Pons (tissue), 1 donor: ENCODE data around the gene SAMD4B.

ENCODE experiments used
- DNase-seq: peaks from one replicate; pipeline ENCODE4 v3.0.0-alpha.2; 2016; ENCODE audit warnings: low spot score

Gene SAMD4B

GRCh38 chr19:39410017-39410830 is 68.0 kb downstream of the SAMD4B start:
- no peak for DNase-seq

GRCh38 chr19:39410831-39411080 is 68.5 kb downstream of the SAMD4B start:
- no peak for DNase-seq

- no peak for DNase-seq
Observed at GRCh38 chr19:39411081-39411831, 69.0 kb downstream of the SAMD4B start.

GRCh38 chr19:39411832-39412099 is 69.5 kb downstream of the SAMD4B start:
- DNase-seq: peak; percentile 94

- DNase-seq: peak; percentile 99
Observed at GRCh38 chr19:39412100-39412866, 70.1 kb downstream of the SAMD4B start, which contains the start of gene PLEKHG2. Gene PLEKHG2 (plus strand): TSS chr19:39412669. CDS start chr19:39414087, 1,418 bp downstream.

DNA sequence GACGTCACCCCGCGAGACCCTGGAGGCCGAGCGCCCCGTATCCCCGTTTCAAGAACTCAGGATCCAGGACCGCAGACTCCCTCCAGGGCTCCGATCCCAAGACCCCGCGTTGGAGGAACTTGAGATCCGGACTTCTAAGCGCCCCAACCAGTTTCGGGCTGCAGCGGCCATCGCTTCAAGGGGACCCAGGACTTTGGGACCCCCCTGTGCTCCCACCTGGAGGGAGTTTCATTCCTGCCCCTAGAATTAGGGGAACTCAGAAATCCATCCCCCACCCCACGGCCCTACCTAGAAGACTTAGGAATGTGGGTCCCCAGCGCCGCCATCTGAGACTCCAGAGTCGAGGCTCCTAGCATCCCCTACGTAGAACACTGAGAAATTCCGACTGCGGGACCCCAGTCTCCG is 70.6 kb downstream of the SAMD4B start:
- DNase-seq: no peak

- DNase-seq: no peak
Observed at GRCh38 chr19:39413272-39413910, 71.2 kb downstream of the SAMD4B start.

- DNase-seq: no peak
Observed at GRCh38 chr19:39413911-39414608, 71.8 kb downstream of the SAMD4B start.

- DNase-seq: no peak
Observed at GRCh38 chr19:39415111-39416046, 73.2 kb downstream of the SAMD4B start.

DNA sequence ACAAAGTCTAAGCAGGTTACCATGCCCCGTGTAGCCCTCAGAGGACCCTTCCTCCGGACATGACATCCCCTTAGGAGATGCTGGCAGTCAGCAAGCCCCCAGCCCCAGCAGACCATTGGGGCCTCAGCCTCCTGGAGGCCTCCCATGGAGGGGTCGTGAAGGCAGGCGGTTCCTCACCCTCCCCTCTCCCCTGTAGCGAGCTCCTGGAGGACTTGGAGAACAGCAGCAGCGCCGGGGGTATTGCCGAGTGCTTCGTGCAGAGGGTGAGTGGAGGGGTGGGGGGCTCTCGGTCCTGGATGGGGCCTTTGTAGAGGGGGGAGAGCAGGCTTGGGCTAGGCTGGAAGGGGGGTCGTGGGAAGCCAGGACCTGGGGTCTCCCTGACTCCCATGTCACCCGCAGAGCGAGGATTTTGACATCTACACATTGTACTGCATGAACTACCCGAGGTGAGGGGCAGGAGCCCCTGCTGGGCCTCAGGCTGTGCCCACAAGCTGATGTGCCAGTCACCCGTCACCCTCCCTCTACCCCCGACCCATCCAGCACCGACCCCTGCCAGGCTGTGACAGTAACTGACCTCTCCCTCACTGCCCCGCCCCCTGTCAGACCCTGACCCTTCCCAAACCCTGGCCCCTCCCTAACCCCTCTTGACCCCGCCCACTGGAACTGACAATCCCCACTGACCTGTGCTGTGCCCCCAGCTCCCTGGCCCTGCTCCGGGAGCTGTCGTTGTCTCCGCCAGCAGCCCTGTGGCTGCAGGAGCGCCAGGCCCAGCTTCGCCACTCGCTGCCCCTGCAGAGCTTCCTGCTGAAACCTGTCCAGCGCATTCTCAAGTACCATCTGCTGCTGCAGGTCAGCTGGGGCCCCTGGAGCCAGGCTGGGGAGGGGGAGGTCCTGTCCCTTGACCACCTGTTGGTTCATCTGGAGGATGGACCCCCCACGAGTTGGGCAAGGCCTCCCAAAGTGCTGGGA is 74.2 kb downstream of the SAMD4B start:
- no peak for DNase-seq

GRCh38 chr19:39417463-39418181 is 75.4 kb downstream of the SAMD4B start:
- DNase-seq: no peak

GRCh38 chr19:39419003-39419402 is 76.8 kb downstream of the SAMD4B start:
- DNase-seq: no peak

DNA sequence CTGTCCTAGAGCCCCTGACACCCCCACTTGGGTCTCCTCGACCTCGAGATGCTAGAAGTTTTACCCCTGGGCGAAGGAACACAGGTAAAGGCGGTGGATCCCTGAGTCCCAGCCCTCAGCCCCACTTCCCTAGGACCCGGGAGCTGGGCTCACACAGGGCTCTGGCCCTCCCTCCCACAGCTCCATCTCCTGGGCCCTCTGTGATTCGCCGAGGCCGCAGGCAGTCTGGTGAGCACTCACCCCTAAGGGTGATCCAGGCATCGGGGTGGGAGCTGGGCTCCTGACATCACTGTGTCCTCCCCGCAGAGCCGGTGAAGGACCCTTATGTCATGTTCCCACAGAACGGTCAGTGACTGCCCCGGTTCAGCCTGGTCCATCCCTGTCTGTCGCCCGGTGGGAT is 78.5 kb downstream of the SAMD4B start:
- no peak for DNase-seq

GRCh38 chr19:39422020-39422419 is 79.8 kb downstream of the SAMD4B start:
- DNase-seq: no peak

DNA sequence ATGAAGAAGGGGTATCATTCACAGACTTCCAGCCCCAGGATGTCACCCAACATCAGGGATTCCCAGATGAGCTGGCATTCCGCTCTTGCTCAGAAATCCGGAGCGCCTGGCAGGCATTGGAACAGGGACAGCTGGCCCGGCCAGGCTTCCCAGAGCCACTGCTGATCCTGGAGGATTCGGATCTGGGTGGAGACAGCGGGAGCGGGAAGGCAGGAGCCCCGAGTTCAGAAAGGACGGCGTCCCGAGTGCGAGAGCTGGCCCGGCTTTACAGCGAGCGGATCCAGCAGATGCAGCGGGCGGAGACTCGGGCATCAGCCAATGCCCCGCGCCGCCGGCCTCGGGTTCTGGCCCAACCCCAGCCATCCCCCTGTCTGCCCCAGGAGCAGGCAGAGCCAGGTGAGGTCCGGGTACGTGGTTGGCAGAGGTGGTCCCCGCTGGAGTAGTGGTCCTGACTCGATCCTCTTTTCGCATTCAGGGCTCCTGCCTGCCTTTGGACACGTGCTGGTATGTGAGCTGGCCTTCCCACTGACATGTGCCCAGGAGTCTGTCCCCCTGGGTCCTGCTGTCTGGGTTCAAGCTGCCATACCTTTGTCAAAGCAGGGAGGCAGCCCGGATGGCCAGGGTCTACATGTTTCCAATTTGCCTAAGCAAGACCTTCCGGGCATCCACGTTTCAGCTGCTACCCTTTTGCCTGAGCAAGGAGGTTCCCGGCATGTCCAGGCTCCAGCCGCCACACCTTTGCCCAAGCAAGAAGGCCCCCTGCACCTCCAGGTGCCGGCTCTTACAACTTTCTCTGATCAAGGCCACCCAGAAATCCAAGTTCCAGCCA is 81.3 kb downstream of the SAMD4B start:
- no peak for DNase-seq

DNA sequence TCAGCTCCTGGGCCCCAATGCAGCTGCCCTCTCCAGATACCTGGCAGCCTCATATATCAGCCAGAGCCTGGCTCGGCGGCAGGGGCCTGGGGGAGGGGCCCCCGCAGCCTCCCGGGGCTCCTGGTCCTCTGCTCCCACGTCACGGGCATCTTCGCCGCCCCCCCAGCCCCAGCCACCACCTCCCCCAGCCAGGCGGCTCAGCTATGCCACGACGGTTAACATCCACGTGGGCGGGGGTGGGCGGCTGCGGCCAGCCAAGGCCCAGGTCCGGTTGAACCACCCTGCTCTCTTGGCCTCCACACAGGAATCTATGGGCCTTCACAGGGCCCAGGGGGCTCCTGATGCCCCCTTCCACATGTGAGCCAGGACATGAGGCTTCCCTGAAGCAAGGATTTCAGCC is 82.7 kb downstream of the SAMD4B start:
- DNase-seq: no peak

DNA sequence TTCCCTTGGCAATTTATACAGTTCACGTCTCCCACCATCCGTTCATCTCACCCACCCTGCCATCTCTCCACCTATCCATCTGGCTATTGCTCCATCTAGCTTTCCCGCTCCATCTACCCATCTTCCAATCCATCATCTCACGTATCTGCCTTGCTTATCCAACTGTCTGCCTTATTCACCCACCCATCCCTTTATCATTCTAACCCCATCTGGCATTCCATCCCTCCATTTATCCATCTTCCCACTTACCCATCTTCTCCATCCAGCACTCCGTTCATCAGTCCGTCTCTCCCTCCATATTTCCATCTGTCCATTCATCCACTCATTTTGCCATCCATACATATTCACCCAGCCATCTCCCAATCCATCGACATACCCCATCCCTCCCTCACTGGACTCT is 83.5 kb downstream of the SAMD4B start:
- no peak for DNase-seq

GRCh38 chr19:39426170-39426569 is 83.9 kb downstream of the SAMD4B start:
- peak; percentile 42 for DNase-seq
